ENCODE results near the gene RAPGEF1. TPM values are rescaled to one million over a fixed set of nuclear protein-coding genes. Genes with fewer than 3 reads are reported as not detected.

RAPGEF1 gene
- total and polyA plus RNA-seq, 2 experiments from 2014 or later: 3.3 to 24.1 TPM

- peaks cover 39% of the 10 kb centered on the region for H3K4me1 ChIP-seq (ENCODE audit: insufficient read depth)
- H3K79me2 ChIP-seq (ENCODE audit: insufficient read depth): peaks cover 87% of the 10 kb centered on the region
- H3K4me2 ChIP-seq (ENCODE audit: unreplicated experiment): no peak overlapping the region
- in situ Hi-C loops (cut with MboI): no loop called here
- H3K9me2 ChIP-seq (ENCODE audit: insufficient read depth): no peaks in the 10 kb centered on the region
- H3K27me3 ChIP-seq (replicated peaks; ENCODE audit: insufficient read depth): no peaks in the 10 kb centered on the region
- H3K9me3 ChIP-seq (ENCODE audit: low read depth): no peaks in the 10 kb centered on the region
- no peak overlapping the region for H3K9ac ChIP-seq
- H2AFZ ChIP-seq: no peak overlapping the region
- no peaks in the 10 kb centered on the region for H3K36me3 ChIP-seq (ENCODE audit: low read depth)
- no peak for DNase-seq
- H3F3A ChIP-seq (ENCODE audit: insufficient read depth): peaks cover 22% of the 10 kb centered on the region
- H4K20me1 ChIP-seq (ENCODE audit: insufficient read depth): no peaks in the 10 kb centered on the region
- no peak overlapping the region for H3K27ac ChIP-seq
- H3K4me3 ChIP-seq: no peak overlapping the region
- WGBS, 2 experiments (ENCODE audit: low coverage in 1 of 2, low lambda C conversion rate in 2 of 2, missing lambda C conversion rate in 2 of 2): 95% methylated on average over 4 of the region's 4 CpGs
- TF ChIP-seq EZH2phosphoT487 (IDR thresholded peaks at IDR 0.05; ENCODE audit: insufficient read depth, low read depth): no peak
- no peak for TF ChIP-seq EZH2 (IDR thresholded peaks at IDR 0.05; ENCODE audit: insufficient read depth, poor library complexity, severe bottlenecking)
These were observed 34.9 kb downstream of the RAPGEF1 start for GRCh38 chr9:131704988-131705387.

- Histone ChIP-seq H4K20me1 (ENCODE audit: insufficient read depth) (no peaks in the 10 kb centered on the region), H3K36me3 (ENCODE audit: low read depth) (no peaks in the 10 kb centered on the region), H3K4me2 (ENCODE audit: unreplicated experiment) (no peak overlapping the region), H3K4me3 (no peak overlapping the region), H3K27ac (no peak overlapping the region), H3K4me1 (ENCODE audit: insufficient read depth) (peaks cover 33% of the 10 kb centered on the region), H2AFZ (no peak overlapping the region), H3K27me3 (replicated peaks; ENCODE audit: insufficient read depth) (no peaks in the 10 kb centered on the region), H3K79me2 (ENCODE audit: insufficient read depth) (peaks cover 89% of the 10 kb centered on the region), H3K9me2 (ENCODE audit: insufficient read depth) (no peaks in the 10 kb centered on the region), H3K9ac (no peak overlapping the region), H3F3A (ENCODE audit: insufficient read depth) (peaks cover 22% of the 10 kb centered on the region), H3K9me3 (ENCODE audit: low read depth) (no peaks in the 10 kb centered on the region)
- TF ChIP-seq EZH2 (IDR thresholded peaks at IDR 0.05; ENCODE audit: insufficient read depth, poor library complexity, severe bottlenecking) (no peak), EZH2phosphoT487 (IDR thresholded peaks at IDR 0.05; ENCODE audit: insufficient read depth, low read depth) (no peak)
- DNase-seq: no peak
- in situ Hi-C loops (cut with MboI): no loop called here
- 87 to 92% methylated on average over 5 of the region's 5 CpGs for WGBS, 2 experiments (ENCODE audit: low coverage in 1 of 2, low lambda C conversion rate in 2 of 2, missing lambda C conversion rate in 2 of 2)
These were observed 35.5 kb downstream of the RAPGEF1 start for GRCh38 chr9:131704141-131704983.

- no peaks in the 10 kb centered on the region for H3K9me3 ChIP-seq (ENCODE audit: low read depth)
- no peak overlapping the region for H3K9ac ChIP-seq
- H3K4me1 ChIP-seq (ENCODE audit: insufficient read depth): peaks cover 27% of the 10 kb centered on the region
- no peak overlapping the region for H2AFZ ChIP-seq
- H3K27me3 ChIP-seq (replicated peaks; ENCODE audit: insufficient read depth): no peaks in the 10 kb centered on the region
- H4K20me1 ChIP-seq (ENCODE audit: insufficient read depth): no peaks in the 10 kb centered on the region
- no peaks in the 10 kb centered on the region for H3K36me3 ChIP-seq (ENCODE audit: low read depth)
- H3K4me3 ChIP-seq: no peak overlapping the region
- TF ChIP-seq EZH2phosphoT487 (IDR thresholded peaks at IDR 0.05; ENCODE audit: insufficient read depth, low read depth) (no peak), EZH2 (IDR thresholded peaks at IDR 0.05; ENCODE audit: insufficient read depth, poor library complexity, severe bottlenecking) (no peak)
- no peak overlapping the region for H3K4me2 ChIP-seq (ENCODE audit: unreplicated experiment)
- no peaks in the 10 kb centered on the region for H3K9me2 ChIP-seq (ENCODE audit: insufficient read depth)
- no peak for DNase-seq
- H3K27ac ChIP-seq: no peak overlapping the region
- H3K79me2 ChIP-seq (ENCODE audit: insufficient read depth): peaks cover 84% of the 10 kb centered on the region
- in situ Hi-C loops (cut with MboI): no loop called here
- peaks cover 21% of the 10 kb centered on the region for H3F3A ChIP-seq (ENCODE audit: insufficient read depth)
- 97 to 99% methylated on average over 4 of the region's 4 CpGs for WGBS, 2 experiments (ENCODE audit: low coverage in 1 of 2, low lambda C conversion rate in 2 of 2, missing lambda C conversion rate in 2 of 2)
These were observed 36.2 kb downstream of the RAPGEF1 start for GRCh38 chr9:131703697-131704096.

GRCh38 chr9:131702911-131703310, 37.0 kb downstream of the RAPGEF1 start:
- Histone ChIP-seq H3K4me1 (ENCODE audit: insufficient read depth) (peaks cover 19% of the 10 kb centered on the region), H3F3A (ENCODE audit: insufficient read depth) (peaks cover 13% of the 10 kb centered on the region), H3K36me3 (ENCODE audit: low read depth) (no peaks in the 10 kb centered on the region), H3K4me3 (no peak overlapping the region), H2AFZ (no peak overlapping the region), H3K27ac (no peak overlapping the region), H3K9ac (no peak overlapping the region), H3K79me2 (ENCODE audit: insufficient read depth) (peaks cover 87% of the 10 kb centered on the region), H3K9me3 (ENCODE audit: low read depth) (no peaks in the 10 kb centered on the region), H3K9me2 (ENCODE audit: insufficient read depth) (no peaks in the 10 kb centered on the region), H4K20me1 (ENCODE audit: insufficient read depth) (no peaks in the 10 kb centered on the region), H3K27me3 (replicated peaks; ENCODE audit: insufficient read depth) (no peaks in the 10 kb centered on the region), H3K4me2 (ENCODE audit: unreplicated experiment) (no peak overlapping the region)
- in situ Hi-C loops (cut with MboI): no loop called here
- TF ChIP-seq EZH2phosphoT487 (IDR thresholded peaks at IDR 0.05; ENCODE audit: insufficient read depth, low read depth): no peak
- TF ChIP-seq EZH2 (IDR thresholded peaks at IDR 0.05; ENCODE audit: insufficient read depth, poor library complexity, severe bottlenecking): no peak
- 97 to 99% methylated on average over 8 of the region's 8 CpGs for WGBS, 2 experiments (ENCODE audit: low coverage in 1 of 2, low lambda C conversion rate in 2 of 2, missing lambda C conversion rate in 2 of 2)
- no peak for DNase-seq
